ENCODE measurements around the gene NPM1. TPM values are rescaled to one million over a fixed set of nuclear protein-coding genes. Genes with fewer than 3 reads are reported as not detected.

NPM1 gene
- total RNA-seq, 1 experiment from 2014 or later: 4,548 TPM

DNA sequence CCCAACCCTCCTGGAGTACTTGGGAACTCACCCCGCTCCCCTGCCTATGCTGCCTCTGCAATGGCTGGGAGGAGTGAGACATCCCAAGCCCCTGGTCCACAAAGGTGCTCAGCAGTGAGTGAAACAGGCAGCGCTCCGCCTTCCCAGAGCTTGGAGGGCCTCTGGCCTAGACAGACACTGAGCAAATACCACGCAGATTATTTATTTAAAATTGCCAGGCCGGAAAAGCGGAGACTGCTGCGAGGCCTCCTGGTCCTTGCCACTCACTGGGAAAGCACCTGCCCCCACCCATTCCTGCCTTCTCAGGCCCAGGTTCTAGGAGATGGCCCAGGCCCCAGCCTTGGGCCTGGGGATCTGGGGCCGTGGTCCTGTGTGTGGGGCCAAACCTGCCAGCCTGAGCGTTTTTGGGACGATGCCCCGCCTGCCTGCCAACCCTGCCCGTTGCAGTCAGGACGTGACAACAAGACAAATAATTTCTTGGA lies 49.2 kb downstream of the NPM1 start:
- intact Hi-C loops (cut with micrococcal nuclease): no loop called here
- Mint-ChIP-seq H3K4me3 (ENCODE audit: unreplicated experiment) (no peak overlapping the region), H3K9me3 (ENCODE audit: unreplicated experiment) (no peaks in the 10 kb centered on the region), H3K27me3 (ENCODE audit: insufficient read depth, unreplicated experiment) (no peaks in the 10 kb centered on the region), H3K36me3 (ENCODE audit: insufficient read depth, unreplicated experiment) (no peaks in the 10 kb centered on the region), H3K4me1 (ENCODE audit: insufficient read depth, unreplicated experiment) (no peaks in the 10 kb centered on the region), H3K27ac (ENCODE audit: low read depth, unreplicated experiment) (no peak overlapping the region)
- DNase-seq (ENCODE audit: unreplicated experiment): no peak
- ChIA-PET CTCF (interaction anchor here (0.7 to 1.8 kb wide), 2 partner anchors 472 to 475 kb away, joined by 3 to 4 read pairs; no protein-coding TSS in a partner anchor), POLR2A (interaction anchor here (0.7 kb wide), 1 partner anchor 455 kb away, joined by 3 read pairs; no protein-coding TSS in a partner anchor)
- TF ChIP-seq, protein P1, sequence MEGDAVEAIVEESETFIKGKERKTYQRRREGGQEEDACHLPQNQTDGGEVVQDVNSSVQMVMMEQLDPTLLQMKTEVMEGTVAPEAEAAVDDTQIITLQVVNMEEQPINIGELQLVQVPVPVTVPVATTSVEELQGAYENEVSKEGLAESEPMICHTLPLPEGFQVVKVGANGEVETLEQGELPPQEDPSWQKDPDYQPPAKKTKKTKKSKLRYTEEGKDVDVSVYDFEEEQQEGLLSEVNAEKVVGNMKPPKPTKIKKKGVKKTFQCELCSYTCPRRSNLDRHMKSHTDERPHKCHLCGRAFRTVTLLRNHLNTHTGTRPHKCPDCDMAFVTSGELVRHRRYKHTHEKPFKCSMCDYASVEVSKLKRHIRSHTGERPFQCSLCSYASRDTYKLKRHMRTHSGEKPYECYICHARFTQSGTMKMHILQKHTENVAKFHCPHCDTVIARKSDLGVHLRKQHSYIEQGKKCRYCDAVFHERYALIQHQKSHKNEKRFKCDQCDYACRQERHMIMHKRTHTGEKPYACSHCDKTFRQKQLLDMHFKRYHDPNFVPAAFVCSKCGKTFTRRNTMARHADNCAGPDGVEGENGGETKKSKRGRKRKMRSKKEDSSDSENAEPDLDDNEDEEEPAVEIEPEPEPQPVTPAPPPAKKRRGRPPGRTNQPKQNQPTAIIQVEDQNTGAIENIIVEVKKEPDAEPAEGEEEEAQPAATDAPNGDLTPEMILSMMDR (IDR thresholded peaks at IDR 0.05; ENCODE audit: unreplicated experiment): no peak
- no TSS peak for BruUV-seq (replicated peaks)

DNA sequence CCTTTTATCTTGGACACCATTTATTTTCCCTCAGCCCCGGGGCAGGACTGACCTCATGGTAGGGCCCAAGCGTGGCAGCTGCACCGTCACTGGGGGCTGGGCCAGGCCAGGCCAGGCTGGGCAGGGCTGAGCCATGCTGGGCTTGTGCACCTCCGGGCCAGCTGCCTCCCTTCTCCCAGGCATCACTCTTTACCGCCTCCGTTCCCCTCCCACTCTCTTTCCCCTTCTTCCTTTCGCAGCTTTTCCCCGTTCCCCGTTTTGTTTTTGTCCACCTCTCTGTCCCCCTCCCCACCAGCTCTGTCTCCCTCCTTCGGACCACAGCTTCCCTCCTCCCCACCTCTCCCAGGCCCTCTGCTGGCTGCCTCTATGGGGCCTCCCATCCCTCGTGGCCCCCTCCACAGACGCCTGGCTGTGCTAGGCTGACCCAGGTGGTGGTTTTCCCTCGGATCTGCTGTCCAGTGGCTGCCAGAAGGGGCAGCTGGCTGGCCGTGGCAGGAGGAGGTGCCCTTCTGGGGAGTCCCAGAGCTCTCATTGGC lies 49.7 kb downstream of the NPM1 start:
- Mint-ChIP-seq H3K36me3 (ENCODE audit: insufficient read depth, unreplicated experiment) (no peaks in the 10 kb centered on the region), H3K27ac (ENCODE audit: low read depth, unreplicated experiment) (no peak overlapping the region), H3K4me3 (ENCODE audit: unreplicated experiment) (no peak overlapping the region), H3K9me3 (ENCODE audit: unreplicated experiment) (no peaks in the 10 kb centered on the region), H3K4me1 (ENCODE audit: insufficient read depth, unreplicated experiment) (no peaks in the 10 kb centered on the region), H3K27me3 (ENCODE audit: insufficient read depth, unreplicated experiment) (no peaks in the 10 kb centered on the region)
- TF ChIP-seq, protein P1 (IDR thresholded peaks at IDR 0.05; ENCODE audit: unreplicated experiment): no peak
- DNase-seq (ENCODE audit: unreplicated experiment): no peak
- ChIA-PET POLR2A (interaction anchor here (0.6 to 0.7 kb wide), 2 partner anchors 213 to 455 kb away, joined by 3 to 5 read pairs; no protein-coding TSS in a partner anchor), CTCF (interaction anchor here (0.7 to 1.8 kb wide), 3 partner anchors 243 to 475 kb away, joined by 3 to 4 read pairs (median 3); no protein-coding TSS in a partner anchor)
- intact Hi-C loops (cut with micrococcal nuclease): no loop called here
- BruUV-seq (replicated peaks): no TSS peak

DNA sequence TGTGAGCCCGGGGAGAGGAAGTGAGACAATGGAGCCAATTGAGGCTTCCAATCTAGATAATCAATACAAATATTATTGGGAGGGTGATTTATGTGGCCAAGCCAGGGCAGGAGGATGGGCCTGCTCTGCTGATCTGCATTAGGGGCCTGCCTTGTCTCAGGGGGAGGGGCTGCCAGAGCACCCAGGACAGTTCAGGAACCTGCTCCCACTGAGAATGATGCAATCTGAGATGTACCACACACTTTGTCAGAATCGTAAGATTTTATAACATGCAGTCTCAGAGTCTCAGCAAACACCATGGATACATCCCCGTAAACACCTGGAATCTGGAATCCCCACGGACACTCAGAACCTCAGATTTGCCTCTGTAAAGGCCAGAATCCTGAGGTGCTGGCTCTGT lies 51.1 kb downstream of the NPM1 start:
- Mint-ChIP-seq H3K4me1 (ENCODE audit: insufficient read depth, unreplicated experiment) (no peaks in the 10 kb centered on the region), H3K27me3 (ENCODE audit: insufficient read depth, unreplicated experiment) (no peaks in the 10 kb centered on the region), H3K9me3 (ENCODE audit: unreplicated experiment) (no peaks in the 10 kb centered on the region), H3K36me3 (ENCODE audit: insufficient read depth, unreplicated experiment) (peaks cover 2% of the 10 kb centered on the region), H3K4me3 (ENCODE audit: unreplicated experiment) (no peak overlapping the region), H3K27ac (ENCODE audit: low read depth, unreplicated experiment) (no peak overlapping the region)
- intact Hi-C loops (cut with micrococcal nuclease): no loop called here
- ChIA-PET POLR2A (no interaction called here), CTCF (interaction anchor here (0.9 kb wide), 1 partner anchor 602 kb away, joined by 3 read pairs; no protein-coding TSS in a partner anchor)
- no peak for DNase-seq (ENCODE audit: unreplicated experiment)
- TF ChIP-seq, protein P1 (IDR thresholded peaks at IDR 0.05; ENCODE audit: unreplicated experiment): no peak
- no TSS peak for BruUV-seq (replicated peaks)

DNA sequence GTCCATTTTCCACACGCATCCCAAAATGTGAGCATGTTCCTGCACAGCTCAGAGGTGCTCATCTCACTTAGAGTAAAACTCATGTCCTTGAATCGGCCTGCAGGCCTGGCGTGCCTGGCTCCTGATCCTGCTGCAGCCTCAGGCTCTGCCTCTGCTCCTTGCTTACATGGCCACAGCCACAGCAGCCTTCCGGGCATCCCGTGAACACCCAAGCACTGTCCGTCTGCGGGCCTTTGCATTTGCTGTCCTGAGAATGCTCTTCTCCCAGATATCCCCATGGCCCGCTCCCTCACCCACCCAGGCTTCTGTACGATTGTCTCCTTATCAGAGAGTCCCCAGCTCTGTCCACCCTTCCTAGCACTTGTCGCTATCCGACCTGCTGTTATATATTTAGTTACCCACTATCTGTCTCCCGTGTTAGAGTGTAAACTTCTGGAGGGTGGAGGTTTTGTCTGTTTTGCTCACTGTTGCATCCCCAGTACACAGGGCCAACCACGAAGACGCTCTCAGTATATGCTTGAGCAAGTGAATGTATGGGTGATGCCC lies 53.7 kb downstream of the NPM1 start:
- TF ChIP-seq, protein P1 (IDR thresholded peaks at IDR 0.05; ENCODE audit: unreplicated experiment): no peak
- Mint-ChIP-seq H3K4me3 (ENCODE audit: unreplicated experiment) (no peak overlapping the region), H3K4me1 (ENCODE audit: insufficient read depth, unreplicated experiment) (no peaks in the 10 kb centered on the region), H3K27me3 (ENCODE audit: insufficient read depth, unreplicated experiment) (no peaks in the 10 kb centered on the region), H3K36me3 (ENCODE audit: insufficient read depth, unreplicated experiment) (peaks cover 6% of the 10 kb centered on the region), H3K27ac (ENCODE audit: low read depth, unreplicated experiment) (no peak overlapping the region), H3K9me3 (ENCODE audit: unreplicated experiment) (no peaks in the 10 kb centered on the region)
- CTCF ChIA-PET: interaction anchor here (0.9 to 1.9 kb wide), 2 partner anchors 22 to 42 kb away, joined by 4 to 7 read pairs; partner anchors contain the start of gene FGF18
- intact Hi-C loops (cut with micrococcal nuclease): no loop called here
- DNase-seq (ENCODE audit: unreplicated experiment): no peak
- POLR2A ChIA-PET: interaction anchor here (0.5 to 0.6 kb wide), 2 partner anchors 340 to 1436 kb away, joined by 3 to 4 read pairs; no protein-coding TSS in a partner anchor
- BruUV-seq (replicated peaks): no TSS peak
